CD4-positive, alpha-beta T cell (primary cell): ENCODE results near the gene CEP72. TPM values are rescaled to one million over a fixed set of nuclear protein-coding genes. Genes with fewer than 3 reads are reported as not detected.
A peak's percentile ranks its signal among the peaks of the same experiment; 100 is the strongest.

Source experiments
- ATAC-seq: fragments of 200-7000 bp; cut with Tn5 transposase; one replicate; pipeline ENCODE4 v1.10.0; 2022; ENCODE audit warnings: mild to moderate bottlenecking; ENCODE audit not compliant: poor library complexity
- CTCF ChIA-PET: fragments of 350-600 bp; sonication (Branson Sonifier 250); formaldehyde crosslinking; loops from one replicate; lab custom pipeline; 2021; ENCODE audit warnings: antibody characterized with exemption, inconsistent platforms; lab: Charles Lee
- POLR2A ChIA-PET: fragments of 350-600 bp; sonication (Branson Sonifier 250); formaldehyde crosslinking; loops from one replicate; lab custom pipeline; 2021; ENCODE audit warnings: antibody characterized with exemption, inconsistent platforms; lab: Charles Lee
- DNase-seq, 14 experiments: peaks; one replicate each; pipeline ENCODE4 v3.0.0-alpha.2; 2013 to 2020; ENCODE audit warnings: mixed read lengths in 2 of 14
- H3K27ac ChIP-seq, 2 donors: one replicate each; pipeline versions ENCODE4 v1.5.1 to v1.7.0; 2013; ENCODE audit warnings: low read length in 2 of 2, low read depth in 1 of 2, mild to moderate bottlenecking in 1 of 2
- H3K27me3 ChIP-seq, 2 experiments: 1 replicate in 1 of 2; 2 replicates in 1 of 2; pipeline versions ENCODE4 v1.6.1 to v1.7.0; 2013; ENCODE audit warnings: low read length in 2 of 2, control low read depth in 1 of 2, mild to moderate bottlenecking in 1 of 2, moderate library complexity in 1 of 2; ENCODE audit not compliant: insufficient read depth in 2 of 2, control insufficient read depth in 1 of 2
- H3K36me3 ChIP-seq: one replicate; pipeline ENCODE4 v1.6.1; 2013; ENCODE audit warnings: low read length, control low read depth; ENCODE audit not compliant: insufficient read depth
- H3K4me1 ChIP-seq: one replicate; pipeline ENCODE4 v1.6.1; 2013; ENCODE audit warnings: low read length, control low read depth; ENCODE audit not compliant: insufficient read depth
- H3K4me3 ChIP-seq: one replicate; pipeline ENCODE4 v1.5.1; 2013; ENCODE audit warnings: mild to moderate bottlenecking, low read length, moderate library complexity
- H3K9me3 ChIP-seq, 2 experiments: 1 replicate in 1 of 2; 2 replicates in 1 of 2; pipeline versions ENCODE4 v1.6.1 to v1.7.0; 2013; ENCODE audit warnings: low read length in 2 of 2, mild to moderate bottlenecking in 2 of 2, control low read depth in 1 of 2, moderate library complexity in 1 of 2; ENCODE audit not compliant: control insufficient read depth in 1 of 2, insufficient read depth in 1 of 2
- H3K27ac Mint-ChIP-seq: one replicate; pipeline ENCODE4 v1.8.0; 2020; ENCODE audit warnings: mixed read lengths
- H3K27me3 Mint-ChIP-seq: one replicate; pipeline ENCODE4 v1.8.0; 2021; ENCODE audit warnings: mixed read lengths
- H3K36me3 Mint-ChIP-seq: one replicate; pipeline ENCODE4 v1.8.0; 2021; ENCODE audit warnings: low read depth, mixed read lengths
- H3K4me1 Mint-ChIP-seq: one replicate; pipeline ENCODE4 v1.8.0; 2021; ENCODE audit warnings: low read depth, mixed read lengths
- H3K4me3 Mint-ChIP-seq: one replicate; pipeline ENCODE4 v1.8.0; 2020; ENCODE audit warnings: mild to moderate bottlenecking, mixed read lengths
- H3K9me3 Mint-ChIP-seq: one replicate; pipeline ENCODE4 v1.8.0; 2020; ENCODE audit warnings: mixed read lengths
- intact Hi-C, 2 experiments: fragments of 100-400 bp; cut with DNase I in 1 of 2; cut with micrococcal nuclease in 1 of 2; formaldehyde crosslinking; loops; one replicate each; pipeline versions ENCODE4 v1.15.1 to v1.9.0; 2023 to 2025; cut with DNase I, micrococcal nuclease
- total RNA-seq, 174 experiments: library from RNA in 2 of 174; stranded (reverse) in 2 of 174; gene quantifications; one replicate each; pipeline ENCODE4 v1.2.3 and lab custom pipeline; 2021 to 2026
- TF ChIP-seq, protein P1 (sequence below): fragments of 200-600 bp; IDR thresholded peaks from one replicate; pipeline ENCODE4 v1.8.0; 2022; ENCODE audit warnings: antibody characterized with exemption, mild to moderate bottlenecking

Gene CEP72
- total RNA-seq, 2 experiments from 2014 or later: 7.6 to 8.0 TPM

DNA sequence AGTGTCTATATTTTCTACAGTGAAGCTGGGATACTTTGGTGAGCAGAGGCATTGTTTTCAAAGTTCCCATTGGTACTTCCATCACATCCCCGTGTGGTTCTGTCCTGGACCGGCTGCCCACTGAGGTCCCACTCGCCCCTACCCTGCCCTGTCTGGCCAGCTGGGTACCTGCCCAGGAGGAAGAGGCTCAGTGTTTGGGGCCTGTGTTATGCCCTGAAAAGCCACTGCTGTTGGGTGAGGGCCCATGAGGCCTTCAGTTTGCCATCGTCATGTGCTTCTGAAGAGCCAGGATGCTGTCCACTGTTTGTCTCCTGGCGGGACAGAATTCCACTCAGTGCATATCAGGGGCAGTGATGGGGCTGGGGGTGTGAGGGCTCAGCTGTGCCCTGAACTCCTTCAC, 2.6 kb upstream of the CEP72 start:
- POLR2A ChIA-PET: no interaction called here
- H3K4me3 Mint-ChIP-seq: no peak overlapping the region
- DNase-seq: peak in 1 of 14 experiments; percentile 8

DNA sequence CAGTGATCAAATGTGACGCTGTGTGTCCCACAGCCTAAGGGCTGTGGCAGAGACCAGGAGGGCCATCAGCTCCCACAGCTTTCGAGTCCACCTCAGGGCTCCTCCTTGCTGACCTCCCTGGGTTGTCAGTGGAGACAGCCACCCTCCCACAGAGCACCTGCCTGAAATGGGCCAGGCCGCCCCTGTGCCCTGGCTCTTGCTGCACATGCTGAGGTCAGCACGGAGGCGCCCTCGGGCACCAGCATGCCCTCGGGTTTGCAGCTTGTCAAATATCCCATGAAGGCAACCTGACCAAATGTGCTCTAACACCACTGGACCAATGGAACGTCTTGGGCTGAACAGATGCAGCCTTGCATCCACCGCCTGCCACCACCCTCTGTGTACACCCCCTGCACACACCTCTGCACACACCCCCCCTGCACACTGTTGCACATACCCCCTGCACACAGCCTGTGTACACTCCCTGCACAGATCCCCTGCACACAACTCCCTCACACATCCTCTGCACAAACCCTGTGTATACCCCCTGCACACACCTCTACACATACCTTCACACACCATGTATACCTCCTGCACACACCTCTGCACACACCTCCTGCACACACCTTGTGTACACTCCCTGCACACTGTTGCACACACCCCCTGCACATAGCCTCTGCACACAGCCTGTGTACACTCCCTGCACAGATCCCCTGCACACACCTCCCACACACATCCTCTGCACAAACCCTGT, 2.0 kb upstream of the CEP72 start:
- TF ChIP-seq, protein P1, sequence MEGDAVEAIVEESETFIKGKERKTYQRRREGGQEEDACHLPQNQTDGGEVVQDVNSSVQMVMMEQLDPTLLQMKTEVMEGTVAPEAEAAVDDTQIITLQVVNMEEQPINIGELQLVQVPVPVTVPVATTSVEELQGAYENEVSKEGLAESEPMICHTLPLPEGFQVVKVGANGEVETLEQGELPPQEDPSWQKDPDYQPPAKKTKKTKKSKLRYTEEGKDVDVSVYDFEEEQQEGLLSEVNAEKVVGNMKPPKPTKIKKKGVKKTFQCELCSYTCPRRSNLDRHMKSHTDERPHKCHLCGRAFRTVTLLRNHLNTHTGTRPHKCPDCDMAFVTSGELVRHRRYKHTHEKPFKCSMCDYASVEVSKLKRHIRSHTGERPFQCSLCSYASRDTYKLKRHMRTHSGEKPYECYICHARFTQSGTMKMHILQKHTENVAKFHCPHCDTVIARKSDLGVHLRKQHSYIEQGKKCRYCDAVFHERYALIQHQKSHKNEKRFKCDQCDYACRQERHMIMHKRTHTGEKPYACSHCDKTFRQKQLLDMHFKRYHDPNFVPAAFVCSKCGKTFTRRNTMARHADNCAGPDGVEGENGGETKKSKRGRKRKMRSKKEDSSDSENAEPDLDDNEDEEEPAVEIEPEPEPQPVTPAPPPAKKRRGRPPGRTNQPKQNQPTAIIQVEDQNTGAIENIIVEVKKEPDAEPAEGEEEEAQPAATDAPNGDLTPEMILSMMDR: no peak
- no peaks in the 10 kb centered on the region for H3K9me3 Mint-ChIP-seq
- H3K27me3 Mint-ChIP-seq: peaks cover 16% of the 10 kb centered on the region
- Histone ChIP-seq H3K36me3 (no peaks in the 10 kb centered on the region), H3K9me3 (no peaks in the 10 kb centered on the region), H3K4me1 (peaks cover 30% of the 10 kb centered on the region), H3K4me3 (no peak overlapping the region), H3K27me3 (peaks cover 0 to 2% of the 10 kb centered on the region in 2 experiments), H3K27ac (no peak overlapping the region)
- POLR2A ChIA-PET: no interaction called here
- H3K36me3 Mint-ChIP-seq: peaks cover 11% of the 10 kb centered on the region
- CTCF ChIA-PET: no interaction called here
- DNase-seq (peak in 1 of 14 experiments; percentile 24), ATAC-seq (no peak)
- H3K27ac Mint-ChIP-seq: no peak overlapping the region
- peak overlapping the region; percentile 87 for H3K4me3 Mint-ChIP-seq
- peaks cover 39% of the 10 kb centered on the region for H3K4me1 Mint-ChIP-seq
- intact Hi-C loops: loop anchor here (2.0 to 10.0 kb wide), 4 partner anchors 137 to 1182 kb away; partner anchors contain the start of gene EXOC3 (in 1 of the 2)

More for the DNA sequence above, 2.6 kb upstream of the CEP72 start:
- Histone ChIP-seq H3K27ac (no peak overlapping the region), H3K9me3 (no peaks in the 10 kb centered on the region), H3K27me3 (peaks cover 0 to 2% of the 10 kb centered on the region in 2 experiments), H3K36me3 (no peaks in the 10 kb centered on the region), H3K4me1 (peaks cover 30% of the 10 kb centered on the region), H3K4me3 (no peak overlapping the region)
- H3K27ac Mint-ChIP-seq: no peak overlapping the region
- H3K27me3 Mint-ChIP-seq: peaks cover 20% of the 10 kb centered on the region
- TF ChIP-seq, protein P1: no peak
- intact Hi-C loops: no loop called here
- H3K36me3 Mint-ChIP-seq: peaks cover 7% of the 10 kb centered on the region
- no peak for ATAC-seq
- H3K4me1 Mint-ChIP-seq: peaks cover 35% of the 10 kb centered on the region
- CTCF ChIA-PET: no interaction called here
- no peaks in the 10 kb centered on the region for H3K9me3 Mint-ChIP-seq

DNA sequence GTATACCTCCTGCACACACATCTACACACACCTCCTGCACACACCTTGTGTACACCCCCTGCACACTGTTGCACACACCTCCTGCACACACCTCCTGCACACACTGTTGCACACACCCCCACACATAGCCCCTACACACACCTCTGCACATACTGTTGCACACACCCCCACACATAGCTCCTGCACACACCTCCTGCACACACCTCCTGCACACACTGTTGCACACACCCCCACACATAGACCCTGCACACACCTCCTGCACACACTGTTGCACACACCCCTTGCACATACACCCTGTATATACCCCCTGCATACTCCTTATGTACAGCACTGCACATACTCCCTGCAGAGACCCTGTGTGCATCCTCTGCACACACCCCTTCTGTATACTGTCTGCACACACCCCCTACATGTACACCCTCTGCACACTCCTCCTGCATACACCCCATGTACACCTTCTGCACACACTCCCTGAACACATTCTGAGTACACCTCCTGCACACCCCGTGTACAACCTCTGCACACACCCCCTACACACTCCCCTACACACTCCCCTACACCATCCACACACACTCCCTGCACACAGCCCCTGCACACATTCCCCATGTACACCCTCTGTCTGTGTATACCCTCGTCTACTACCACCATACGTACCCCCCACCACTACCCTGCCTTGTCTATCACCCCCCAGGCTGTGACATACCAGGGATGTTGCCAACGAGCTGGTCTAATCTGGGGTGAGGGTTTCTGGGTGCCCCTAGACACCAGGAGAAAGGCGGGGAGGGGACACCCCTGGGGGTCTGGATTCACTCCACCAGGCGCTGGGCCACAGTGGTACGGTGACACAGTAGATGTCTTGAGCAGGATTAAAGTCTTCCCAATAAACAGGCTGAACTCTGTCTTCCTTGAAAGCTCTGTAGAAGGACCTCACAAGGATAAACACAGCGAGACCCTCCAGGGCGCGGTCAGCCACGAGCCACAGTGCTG, 1.1 kb upstream of the CEP72 start:
- Histone ChIP-seq H3K9me3 (no peaks in the 10 kb centered on the region), H3K36me3 (no peaks in the 10 kb centered on the region), H3K27me3 (peaks cover 0 to 2% of the 10 kb centered on the region in 2 experiments), H3K4me3 (peak overlapping the region; percentile 90), H3K27ac (no peak overlapping the region), H3K4me1 (peaks cover 30% of the 10 kb centered on the region)
- ATAC-seq (no peak), DNase-seq (peak in 2 of 14 experiments; percentile 11 to 27)
- Mint-ChIP-seq H3K27ac (no peak overlapping the region), H3K27me3 (peaks cover 13% of the 10 kb centered on the region), H3K4me3 (peak overlapping the region; percentile 87), H3K9me3 (no peaks in the 10 kb centered on the region), H3K36me3 (peaks cover 19% of the 10 kb centered on the region), H3K4me1 (peaks cover 47% of the 10 kb centered on the region)
- TF ChIP-seq, protein P1: no peak
- ChIA-PET POLR2A (interaction anchor here (0.9 to 1.7 kb wide), 3 partner anchors 137 to 169 kb away, joined by 3 to 5 read pairs (median 3); partner anchors contain the start of gene EXOC3), CTCF (no interaction called here)
- intact Hi-C loops: loop anchor here (2.0 to 10.0 kb wide), 4 partner anchors 138 to 1181 kb away; partner anchors contain the start of gene EXOC3 (in 1 of the 2)
